Osteoblast (primary cell): ENCODE results near the gene IGSF3. TPM values are rescaled to one million over a fixed set of nuclear protein-coding genes. Genes with fewer than 3 reads are reported as not detected.
"Not testable (repeated sequence)": the region's sequence is repeated elsewhere in the genome, so short reads cannot be mapped to it uniquely, and the experiment has no call there.

Source experiments
- DNase-seq: peaks from one replicate; pipeline ENCODE4 v3.0.0; 2011; ENCODE audit warnings: low spot score, mixed read lengths; ENCODE audit not compliant: insufficient read length; ENCODE audit errors: missing footprints
- H2AFZ ChIP-seq: 2 replicates; pipeline ENCODE4 v1.6.0; 2011; ENCODE audit warnings: mild to moderate bottlenecking, low read length
- H3K27ac ChIP-seq: 2 replicates; pipeline ENCODE4 v1.5.1; 2011; ENCODE audit warnings: mild to moderate bottlenecking, low read depth, low read length, moderate library complexity
- H3K27me3 ChIP-seq: 2 replicates; pipeline ENCODE4 v1.6.0; 2012; ENCODE audit warnings: mild to moderate bottlenecking, control low read depth, inconsistent platforms, low read length, moderate library complexity; ENCODE audit not compliant: insufficient read depth
- H3K36me3 ChIP-seq: 2 replicates; pipeline ENCODE4 v1.5.1; 2011; ENCODE audit warnings: mild to moderate bottlenecking, low read length, control low read depth, moderate library complexity; ENCODE audit not compliant: insufficient read depth
- H3K4me1 ChIP-seq: 2 replicates; pipeline ENCODE4 v1.5.1; 2011; ENCODE audit warnings: mild to moderate bottlenecking, low read length, control low read depth, moderate library complexity; ENCODE audit not compliant: insufficient read depth
- H3K4me2 ChIP-seq: 2 replicates; pipeline ENCODE4 v1.6.0; 2011; ENCODE audit warnings: mild to moderate bottlenecking, low read length; ENCODE audit not compliant: insufficient read depth
- H3K4me3 ChIP-seq: fragments of 200-600 bp; sonication (generic); 3 replicates; pipeline ENCODE4 v1.5.1; 2012; ENCODE audit warnings: mild to moderate bottlenecking, low read length, inconsistent platforms; ENCODE audit not compliant: insufficient read depth
- H3K79me2 ChIP-seq: 2 replicates; pipeline ENCODE4 v1.6.0; 2012; ENCODE audit warnings: mild to moderate bottlenecking, low read length, control low read depth, inconsistent platforms; ENCODE audit not compliant: insufficient read depth
- H3K9me3 ChIP-seq: 2 replicates; pipeline ENCODE4 v1.5.1; 2011; ENCODE audit warnings: low read depth, low read length, control low read depth
- H4K20me1 ChIP-seq: 2 replicates; pipeline ENCODE4 v1.6.0; 2012; ENCODE audit warnings: mild to moderate bottlenecking, low read length, control low read depth; ENCODE audit not compliant: insufficient read depth
- CTCF ChIP-seq: IDR thresholded peaks from 2 replicates; pipeline ENCODE4 v1.5.1; 2011; ENCODE audit warnings: mild to moderate bottlenecking, low read depth, low read length, moderate library complexity; ENCODE audit errors: extremely low read depth
- total RNA-seq: library from RNA; depleted of rRNA; stranded (reverse); fragments of >200 nt; gene quantifications from 2 replicates; pipeline ENCODE4 v1.2.3, GENCODE V29; 2012

IGSF3 gene
- total RNA-seq, 1 donor: under 0.01 TPM

GRCh38 chr1:116663821-116664220, 3.7 kb downstream of the IGSF3 start:
- Histone ChIP-seq H3K36me3 (no peaks in the 10 kb centered on the region), H3K79me2 (no peaks in the 10 kb centered on the region), H4K20me1 (no peaks in the 10 kb centered on the region), H3K4me2 (no peak overlapping the region), H3K27me3 (peaks cover 31% of the 10 kb centered on the region), H3K4me1 (no peaks in the 10 kb centered on the region), H3K27ac (no peak overlapping the region), H3K9me3 (no peaks in the 10 kb centered on the region), H2AFZ (no peak overlapping the region), H3K4me3 (no peak overlapping the region)
- TF ChIP-seq CTCF: no peak
- DNase-seq: no peak

- no peak overlapping the region for H2AFZ ChIP-seq
- H3K4me3 ChIP-seq: no peak overlapping the region
- no peak overlapping the region for H3K27ac ChIP-seq
- peaks cover 20% of the 10 kb centered on the region for H3K27me3 ChIP-seq
- no peaks in the 10 kb centered on the region for H4K20me1 ChIP-seq
- no peaks in the 10 kb centered on the region for H3K9me3 ChIP-seq
- no peaks in the 10 kb centered on the region for H3K4me1 ChIP-seq
- no peaks in the 10 kb centered on the region for H3K36me3 ChIP-seq
- TF ChIP-seq CTCF: no peak
- H3K4me2 ChIP-seq: no peak overlapping the region
- no peaks in the 10 kb centered on the region for H3K79me2 ChIP-seq
- DNase-seq: no peak
These were observed 5.9 kb downstream of the IGSF3 start for GRCh38 chr1:116661633-116662032.

GRCh38 chr1:116658645-116659044, 8.9 kb downstream of the IGSF3 start:
- H3K4me1 ChIP-seq, DNase-seq, H3K4me2 ChIP-seq, H3K4me3 ChIP-seq, H3K9me3 ChIP-seq, H3K79me2 ChIP-seq, H3K27ac ChIP-seq, H3K36me3 ChIP-seq, H3K27me3 ChIP-seq, H2AFZ ChIP-seq, H4K20me1 ChIP-seq: not testable (repeated sequence)

GRCh38 chr1:116657836-116658235, 9.7 kb downstream of the IGSF3 start:
- H3K4me2 ChIP-seq, H3K27ac ChIP-seq, H3K27me3 ChIP-seq, H3K4me1 ChIP-seq, H3K79me2 ChIP-seq, H3K9me3 ChIP-seq, H3K36me3 ChIP-seq, DNase-seq, H4K20me1 ChIP-seq, H2AFZ ChIP-seq, H3K4me3 ChIP-seq: not testable (repeated sequence)

- H3K27me3 ChIP-seq: no peaks in the 10 kb centered on the region
- no peak for DNase-seq
- no peaks in the 10 kb centered on the region for H3K36me3 ChIP-seq
- no peak overlapping the region for H3K27ac ChIP-seq
- no peak overlapping the region for H3K4me2 ChIP-seq
- no peak overlapping the region for H2AFZ ChIP-seq
- no peak overlapping the region for H3K4me3 ChIP-seq
- no peaks in the 10 kb centered on the region for H3K79me2 ChIP-seq
- no peak for TF ChIP-seq CTCF
- no peaks in the 10 kb centered on the region for H3K9me3 ChIP-seq
- H4K20me1 ChIP-seq: no peaks in the 10 kb centered on the region
- no peaks in the 10 kb centered on the region for H3K4me1 ChIP-seq
These were observed 13.2 kb downstream of the IGSF3 start for GRCh38 chr1:116654351-116654750.

- not testable (repeated sequence) for H3K9me3 ChIP-seq, H3K36me3 ChIP-seq, H2AFZ ChIP-seq, DNase-seq, H3K4me3 ChIP-seq, H3K27me3 ChIP-seq, H3K79me2 ChIP-seq, H3K4me2 ChIP-seq, H4K20me1 ChIP-seq, H3K27ac ChIP-seq, H3K4me1 ChIP-seq
These were observed 14.9 kb downstream of the IGSF3 start for GRCh38 chr1:116652598-116652997.

GRCh38 chr1:116650781-116651180, 16.8 kb downstream of the IGSF3 start:
- H2AFZ ChIP-seq, DNase-seq, H3K27me3 ChIP-seq, H3K27ac ChIP-seq, H3K9me3 ChIP-seq, H3K4me3 ChIP-seq, H3K36me3 ChIP-seq, H3K79me2 ChIP-seq, H4K20me1 ChIP-seq, H3K4me2 ChIP-seq, H3K4me1 ChIP-seq: not testable (repeated sequence)
